HG03039 (cell line): ENCODE measurements around the gene PLEKHG4.
A peak's percentile ranks its signal among the peaks of the same experiment; 100 is the strongest.

ENCODE experiments used
- ATAC-seq: cut with Tn5 transposase; IDR thresholded peaks from one replicate; pipeline ENCODE4 v1.9.1; 2021; ENCODE audit warnings: mild to moderate bottlenecking, moderate library complexity; ENCODE audit not compliant: unreplicated experiment

Gene PLEKHG4

GRCh38 chr16:67245674-67246080 lies 33.7 kb upstream of the PLEKHG4 start:
- ATAC-seq: no peak

- peak; percentile 9 for ATAC-seq
These were observed 33.1 kb upstream of the PLEKHG4 start for GRCh38 chr16:67246081-67246755.

GRCh38 chr16:67246756-67247191 lies 32.6 kb upstream of the PLEKHG4 start:
- ATAC-seq: no peak

GRCh38 chr16:67247192-67248072 lies 31.9 kb upstream of the PLEKHG4 start, which contains the start of gene FHOD1:
TSS of gene FHOD1 (minus strand) at chr16:67247481. CDS start at chr16:67247410, 71 bp downstream.
- peak; percentile 46 for ATAC-seq

GRCh38 chr16:67248073-67248400 lies 31.3 kb upstream of the PLEKHG4 start:
- ATAC-seq: no peak

GRCh38 chr16:67248401-67249177 lies 30.7 kb upstream of the PLEKHG4 start, which contains the start of gene SLC9A5:
TSS of gene SLC9A5 (plus strand) at chr16:67248979. CDS start at chr16:67249015, 36 bp downstream.
- ATAC-seq: no peak

GRCh38 chr16:67249178-67250044 lies 29.9 kb upstream of the PLEKHG4 start:
- ATAC-seq: no peak

GRCh38 chr16:67250045-67250327 lies 29.3 kb upstream of the PLEKHG4 start:
- ATAC-seq: no peak

GRCh38 chr16:67252609-67253497 lies 26.5 kb upstream of the PLEKHG4 start:
- ATAC-seq: no peak

- no peak for ATAC-seq
These were observed 24.4 kb upstream of the PLEKHG4 start for GRCh38 chr16:67254801-67255552.

- no peak for ATAC-seq
These were observed 23.6 kb upstream of the PLEKHG4 start for GRCh38 chr16:67255553-67256221.

- ATAC-seq: no peak
These were observed 22.6 kb upstream of the PLEKHG4 start for GRCh38 chr16:67256701-67257230.

- ATAC-seq: no peak
These were observed 21.7 kb upstream of the PLEKHG4 start for GRCh38 chr16:67257486-67258160.

GRCh38 chr16:67258161-67258835 lies 21.0 kb upstream of the PLEKHG4 start:
- no peak for ATAC-seq

GRCh38 chr16:67259705-67260104 lies 19.6 kb upstream of the PLEKHG4 start:
- no peak for ATAC-seq

- ATAC-seq: peak; percentile 52
These were observed 18.8 kb upstream of the PLEKHG4 start for GRCh38 chr16:67260426-67261063.
